HCT116 (cell line): ENCODE measurements around the gene BICRA. TPM values are rescaled to one million over a fixed set of nuclear protein-coding genes. Genes with fewer than 3 reads are reported as not detected.

ENCODE experiments used
- ATAC-seq: fragments of 200-7000 bp; cut with Tn5 transposase; 2 replicates; pipeline ENCODE4 v1.9.1; 2020; ENCODE audit warnings: mild to moderate bottlenecking, moderate library complexity
- BruUV-seq: library from RNA; stranded (reverse); fragments of 400-500 nt; replicated peaks from 2 replicates; lab custom pipeline; 2021; lab: Mats Ljungman, UMichigan
- CTCF ChIA-PET: fragments of 300-600 bp; sonication (Branson Sonifier 250); formaldehyde crosslinking; loops from one replicate; lab custom pipeline; 2021; ENCODE audit warnings: antibody characterized with exemption; lab: Charles Lee
- POLR2A ChIA-PET: fragments of 300-600, 350-600 bp; sonication (Branson Sonifier 250); formaldehyde crosslinking; loops from one replicate; lab custom pipeline; 2021; ENCODE audit warnings: antibody characterized with exemption; lab: Charles Lee
- RAD21 ChIA-PET, 2 experiments: fragments of 300-600 bp; sonication (Branson Sonifier 250); formaldehyde crosslinking; loops; one replicate each; lab custom pipeline; 2023; ENCODE audit warnings: low total read pairs in 2 of 2; ENCODE audit not compliant: uncharacterized antibody in 2 of 2, unreplicated experiment in 2 of 2, low non-redundant PET in 1 of 2; lab: Charles Lee
- DNase-seq: peaks from one replicate; pipeline ENCODE4 v3.0.0-alpha.2; 2010; ENCODE audit warnings: low read depth, low spot score
- H2AFZ ChIP-seq: fragments of 200-600 bp; shearing (Covaris generic), sonication (generic); 2 replicates; pipeline ENCODE4 v1.6.1; 2017; ENCODE audit warnings: low read depth, mixed run types, mixed read lengths, antibody characterized with exemption, low read length; ENCODE audit not compliant: poor library complexity, severe bottlenecking
- H3K27ac ChIP-seq: 2 replicates; pipeline ENCODE4 v1.5.1; 2012; ENCODE audit warnings: low read depth, low read length
- H3K27me3 ChIP-seq: fragments of 200-600 bp; sonication (generic); 2 replicates; pipeline ENCODE4 v1.6.1; 2016; ENCODE audit warnings: mixed run types, low read length, mixed read lengths; ENCODE audit not compliant: insufficient read depth
- H3K36me3 ChIP-seq, 2 experiments: fragments of 200-500 bp in 1 of 2; fragments of 200-600 bp in 1 of 2; sonication (Bioruptor generic) in 1 of 2; sonication (generic) in 1 of 2; 2 replicates each; pipeline versions ENCODE4 v1.5.1 to v1.6.1; 2014 to 2016; ENCODE audit warnings: low read length in 2 of 2, inconsistent platforms in 1 of 2, mixed read lengths in 1 of 2, mixed run types in 1 of 2; ENCODE audit not compliant: insufficient read depth in 2 of 2, control insufficient read depth in 1 of 2
- H3K4me1 ChIP-seq, 2 experiments: fragments of 200-600 bp in 1 of 2; sonication (generic) in 1 of 2; 2 replicates each; pipeline versions ENCODE4 v1.5.1 to v1.6.1; 2012 to 2017; ENCODE audit warnings: low read length in 2 of 2, inconsistent platforms in 1 of 2, mild to moderate bottlenecking in 1 of 2, mixed read lengths in 1 of 2, mixed run types in 1 of 2, moderate library complexity in 1 of 2; ENCODE audit not compliant: insufficient read depth in 2 of 2, control insufficient read depth in 1 of 2
- H3K4me2 ChIP-seq: fragments of 200-600 bp; sonication (generic); 2 replicates; pipeline ENCODE4 v1.6.1; 2017; ENCODE audit warnings: mixed run types, low read length, mixed read lengths
- H3K4me3 ChIP-seq, 2 experiments: fragments of 200-600 bp in 1 of 2; sonication (generic) in 1 of 2; replicated peaks in 1 of 2; 2 replicates each; pipeline ENCODE4 v1.5.1; 2011 to 2016; ENCODE audit warnings: low read length in 2 of 2, control low read depth in 1 of 2, low read depth in 1 of 2, mild to moderate bottlenecking in 1 of 2, mixed read lengths in 1 of 2, mixed run types in 1 of 2
- H3K79me2 ChIP-seq: fragments of 200-600 bp; sonication (generic); 2 replicates; pipeline ENCODE4 v1.6.1; 2017; ENCODE audit warnings: mild to moderate bottlenecking, mixed run types, low read length, moderate library complexity, mixed read lengths; ENCODE audit not compliant: insufficient read depth
- H3K9ac ChIP-seq: fragments of 200-600 bp; sonication (generic); 2 replicates; pipeline ENCODE4 v1.6.1; 2016; ENCODE audit warnings: low read length, mixed read lengths
- H3K9me2 ChIP-seq: fragments of 200-600 bp; sonication (generic), shearing (Covaris generic); 2 replicates; pipeline ENCODE4 v1.6.1; 2017; ENCODE audit warnings: mixed run types, mild to moderate bottlenecking, moderate library complexity; ENCODE audit not compliant: insufficient read depth
- H3K9me3 ChIP-seq, 2 experiments: fragments of 200-500 bp in 1 of 2; fragments of 200-600 bp in 1 of 2; sonication (Bioruptor generic) in 1 of 2; sonication (generic) in 1 of 2; 2 replicates each; pipeline ENCODE4 v1.6.1; 2014 to 2017; ENCODE audit warnings: low read length in 2 of 2, mixed read lengths in 2 of 2, inconsistent platforms in 1 of 2, low read depth in 1 of 2, mild to moderate bottlenecking in 1 of 2, mixed run types in 1 of 2, moderate library complexity in 1 of 2; ENCODE audit not compliant: control insufficient read depth in 1 of 2, insufficient read depth in 1 of 2
- H4K20me1 ChIP-seq: fragments of 200-600 bp; sonication (generic), shearing (Covaris generic); 2 replicates; pipeline ENCODE4 v1.6.1; 2017; ENCODE audit warnings: mixed run types, mild to moderate bottlenecking, moderate library complexity; ENCODE audit not compliant: insufficient read depth
- CBX3 ChIP-seq: IDR thresholded peaks from 2 replicates; pipeline ENCODE4 v1.6.1; 2012; ENCODE audit warnings: low read depth
- EZH2phosphoT487 ChIP-seq: fragments of 200-600 bp; IDR thresholded peaks from 2 replicates; pipeline ENCODE4 v1.6.1; 2018; ENCODE audit warnings: antibody characterized with exemption, borderline replicate concordance
- FOSL1 ChIP-seq: IDR thresholded peaks from 2 replicates; pipeline ENCODE4 v1.6.1; 2012; ENCODE audit warnings: low read depth
- JUND ChIP-seq: IDR thresholded peaks from 2 replicates; pipeline ENCODE4 v1.6.1; 2012
- POLR2A ChIP-seq: IDR thresholded peaks from 2 replicates; pipeline ENCODE4 v1.7.0; 2011; ENCODE audit warnings: borderline replicate concordance; ENCODE audit not compliant: insufficient read depth, insufficient read length; ENCODE audit errors: extremely low read depth
- POLR2AphosphoS5 ChIP-seq: IDR thresholded peaks from 2 replicates; pipeline ENCODE4 v1.6.1; 2011; ENCODE audit warnings: mild to moderate bottlenecking, low read depth, low read length, moderate library complexity
- SP1 ChIP-seq: IDR thresholded peaks from 2 replicates; pipeline ENCODE4 v1.6.1; 2012; ENCODE audit warnings: low read depth
- YY1 ChIP-seq: IDR thresholded peaks from 2 replicates; pipeline ENCODE4 v1.6.1; 2011; ENCODE audit warnings: low read length, low read depth, moderate library complexity, mild to moderate bottlenecking; ENCODE audit not compliant: insufficient replicate concordance; ENCODE audit errors: extremely low read depth
- ZNF274 ChIP-seq: fragments of 200-500 bp; sonication (Bioruptor generic); IDR thresholded peaks from 2 replicates; pipeline ENCODE4 v1.6.1; 2014; ENCODE audit warnings: mild to moderate bottlenecking, low read depth, low read length, inconsistent platforms
- intact Hi-C: fragments of 100-400 bp; cut with micrococcal nuclease; formaldehyde crosslinking; loops from 2 replicates; pipeline ENCODE4 v1.10.0; 2022
- total RNA-seq: library from RNA; stranded (reverse); gene quantifications from one replicate; pipeline ENCODE4 v1.2.1, GENCODE V29; 2021; ENCODE audit not compliant: unreplicated experiment
- TF ChIP-seq, protein P1 (sequence below), 3 experiments: fragments of 200-600 bp in 1 of 3; sonication (generic) in 1 of 3; IDR thresholded peaks in 2 of 3; conservative IDR thresholded peaks in 1 of 3; 2 replicates each; pipeline ENCODE4 v1.5.1; 2012 to 2017; ENCODE audit warnings: low read depth in 2 of 3, low read length in 2 of 3, antibody characterized with exemption in 1 of 3, borderline replicate concordance in 1 of 3, control low read depth in 1 of 3, mild to moderate bottlenecking in 1 of 3, mixed read lengths in 1 of 3, mixed run types in 1 of 3, moderate library complexity in 1 of 3; ENCODE audit not compliant: insufficient read depth in 1 of 3
- TF ChIP-seq, protein P2 (sequence below): IDR thresholded peaks from 2 replicates; pipeline ENCODE4 v1.6.1; 2012

The BICRA gene
- total RNA-seq, 1 experiment from 2014 or later: 11.3 TPM

DNA sequence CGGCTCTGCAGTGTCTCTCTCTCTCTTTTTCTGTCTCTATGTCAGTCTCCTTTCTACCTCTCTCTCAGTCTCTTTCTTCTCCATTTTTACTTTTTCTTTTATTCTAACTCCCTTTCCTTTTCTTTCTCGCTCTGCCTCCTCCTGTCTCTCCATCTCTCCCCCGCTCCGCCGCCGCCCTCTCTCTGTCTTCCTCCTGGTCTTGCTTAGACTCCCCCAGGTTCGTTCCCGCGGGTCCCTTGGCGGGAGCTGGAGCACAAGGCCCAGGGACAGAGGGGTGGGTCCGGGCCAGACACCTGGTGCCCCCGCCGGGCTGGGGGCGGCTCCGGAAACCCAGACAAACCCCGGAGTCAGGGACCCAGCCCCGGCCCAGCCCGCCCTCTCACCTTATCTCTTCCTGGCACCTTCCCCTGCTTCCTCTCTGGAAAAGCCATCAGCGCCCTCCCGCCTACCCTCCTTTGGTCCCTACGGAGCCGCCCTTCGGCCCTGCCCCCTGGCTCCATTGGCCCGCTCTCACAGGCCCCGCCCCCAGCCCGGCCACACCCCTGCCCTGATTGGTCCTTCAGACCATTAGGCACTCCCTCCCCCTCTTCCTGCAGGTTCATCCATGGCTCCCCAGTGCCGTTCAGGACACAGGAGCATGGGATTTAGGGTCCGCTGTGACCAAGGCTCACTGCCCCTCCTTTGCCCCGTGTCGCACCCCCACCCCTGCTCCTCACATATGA lies 121.0 kb downstream of the BICRA start:
- peak overlapping the region; percentile 49 to 58 for H3K4me3 ChIP-seq

DNA sequence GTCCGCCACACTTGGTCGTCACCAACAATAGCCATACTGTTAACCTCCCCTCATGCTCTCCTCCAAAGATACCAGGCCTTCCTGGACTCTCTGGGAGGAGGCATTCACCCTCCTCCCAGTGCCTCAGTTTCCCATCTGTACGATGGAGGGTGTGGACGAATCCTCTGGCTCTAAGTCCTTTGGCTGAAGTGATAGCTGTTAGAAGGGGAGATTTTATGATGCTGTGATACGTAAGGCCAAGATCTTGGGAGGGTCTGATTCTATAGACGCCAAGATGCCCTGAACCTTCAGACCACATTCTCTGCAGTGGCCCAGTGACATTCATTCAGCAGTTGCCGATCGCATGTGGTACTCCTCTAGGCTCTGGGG lies 121.6 kb downstream of the BICRA start:
- Histone ChIP-seq H2AFZ (no peak overlapping the region), H3K36me3 (peaks cover 2 to 18% of the 10 kb centered on the region in 2 experiments; a peak in 3 of 4 replicates), H3K4me3 (peak overlapping the region; percentile 49 to 58; a peak in 2 of 4 replicates), H3K9me3 (no peaks in the 10 kb centered on the region), H3K4me2 (peak overlapping the region; percentile 88), H3K27me3 (no peaks in the 10 kb centered on the region), H3K9ac (no peak overlapping the region; the same call in 1 of the 2 replicates), H3K4me1 (peaks cover 35 to 54% of the 10 kb centered on the region in 2 experiments), H4K20me1 (no peaks in the 10 kb centered on the region), H3K79me2 (peaks cover 8% of the 10 kb centered on the region), H3K27ac (peak overlapping the region; percentile 98), H3K9me2 (no peaks in the 10 kb centered on the region)
- intact Hi-C loops: no loop called here
- no peak for ATAC-seq
- no peak for TF ChIP-seq POLR2AphosphoS5
- TF ChIP-seq, protein P1, sequence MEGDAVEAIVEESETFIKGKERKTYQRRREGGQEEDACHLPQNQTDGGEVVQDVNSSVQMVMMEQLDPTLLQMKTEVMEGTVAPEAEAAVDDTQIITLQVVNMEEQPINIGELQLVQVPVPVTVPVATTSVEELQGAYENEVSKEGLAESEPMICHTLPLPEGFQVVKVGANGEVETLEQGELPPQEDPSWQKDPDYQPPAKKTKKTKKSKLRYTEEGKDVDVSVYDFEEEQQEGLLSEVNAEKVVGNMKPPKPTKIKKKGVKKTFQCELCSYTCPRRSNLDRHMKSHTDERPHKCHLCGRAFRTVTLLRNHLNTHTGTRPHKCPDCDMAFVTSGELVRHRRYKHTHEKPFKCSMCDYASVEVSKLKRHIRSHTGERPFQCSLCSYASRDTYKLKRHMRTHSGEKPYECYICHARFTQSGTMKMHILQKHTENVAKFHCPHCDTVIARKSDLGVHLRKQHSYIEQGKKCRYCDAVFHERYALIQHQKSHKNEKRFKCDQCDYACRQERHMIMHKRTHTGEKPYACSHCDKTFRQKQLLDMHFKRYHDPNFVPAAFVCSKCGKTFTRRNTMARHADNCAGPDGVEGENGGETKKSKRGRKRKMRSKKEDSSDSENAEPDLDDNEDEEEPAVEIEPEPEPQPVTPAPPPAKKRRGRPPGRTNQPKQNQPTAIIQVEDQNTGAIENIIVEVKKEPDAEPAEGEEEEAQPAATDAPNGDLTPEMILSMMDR (IDR thresholded peaks at IDR 0.05 in 2 of 3, conservative IDR thresholded peaks at IDR 0.05 in 1 of 3; ENCODE audit: borderline replicate concordance in 1 of 3, insufficient read depth in 1 of 3, low read depth in 2 of 3, low read length in 2 of 3): no peak
- TF ChIP-seq POLR2A: no peak
- TF ChIP-seq EZH2phosphoT487: no peak
- TF ChIP-seq FOSL1: no peak
- no peak for TF ChIP-seq JUND
- no peak for TF ChIP-seq ZNF274
- BruUV-seq: no TSS peak
- ChIA-PET POLR2A (interaction anchor here (1.3 kb wide), 1 partner anchor 18 kb away, joined by 4 read pairs; the partner anchor contains the start of gene EHD2), CTCF (interaction anchor here (9.2 kb wide), 1 partner anchor 18 kb away, joined by 62 read pairs; the partner anchor contains the start of gene EHD2), RAD21 (no interaction called here)
- DNase-seq: no peak

More for the DNA sequence above, 121.0 kb downstream of the BICRA start:
- peak; percentile 87 for ATAC-seq
- Histone ChIP-seq H3K27ac (peak overlapping the region; percentile 98), H3K4me2 (peak overlapping the region; percentile 88), H2AFZ (no peak overlapping the region), H3K36me3 (peaks cover 2 to 18% of the 10 kb centered on the region in 2 experiments; a peak in 3 of 4 replicates), H3K4me1 (peaks cover 35 to 60% of the 10 kb centered on the region in 2 experiments), H3K9me2 (no peaks in the 10 kb centered on the region), H3K27me3 (no peaks in the 10 kb centered on the region), H4K20me1 (no peaks in the 10 kb centered on the region), H3K9me3 (no peaks in the 10 kb centered on the region), H3K79me2 (peaks cover 8% of the 10 kb centered on the region), H3K9ac (peak overlapping the region; percentile 74)
- TF ChIP-seq, protein P2, sequence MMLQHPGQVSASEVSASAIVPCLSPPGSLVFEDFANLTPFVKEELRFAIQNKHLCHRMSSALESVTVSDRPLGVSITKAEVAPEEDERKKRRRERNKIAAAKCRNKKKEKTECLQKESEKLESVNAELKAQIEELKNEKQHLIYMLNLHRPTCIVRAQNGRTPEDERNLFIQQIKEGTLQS: no peak
- no peak for TF ChIP-seq YY1
- 0 out of 2 replicates have a peak, but pooled peaks have one; percentile 12 for TF ChIP-seq POLR2AphosphoS5
- peak; percentile 52; the same call in 1 of the 2 replicates for TF ChIP-seq SP1
- TF ChIP-seq CBX3: no peak
- intact Hi-C loops: loop anchor here (2.0 kb wide), 1 partner anchor 13 kb away; no protein-coding TSS in a partner anchor
- BruUV-seq: TSS peak; percentile 83
- no peak for DNase-seq
- POLR2A ChIA-PET: interaction anchor here (0.6 to 1.3 kb wide), 3 partner anchors 8 to 17 kb away, joined by 3 to 5 read pairs (median 4); partner anchors contain the start of gene EHD2
- RAD21 ChIA-PET: interaction anchor here (0.5 to 1.0 kb wide), 2 partner anchors 17 to 90 kb away, joined by 3 to 5 read pairs; no protein-coding TSS in a partner anchor
- CTCF ChIA-PET: interaction anchor here (1.4 to 9.2 kb wide), 3 partner anchors 17 to 139 kb away, joined by 5 to 62 read pairs (median 6); partner anchors contain the start of gene EHD2
